Keratinocyte (primary cell): Measurements from ENCODE around the gene CCDC157. TPM values are rescaled to one million over a fixed set of nuclear protein-coding genes. Genes with fewer than 3 reads are reported as not detected.

Source experiments
- DNase-seq: peaks from one replicate; pipeline ENCODE4 v3.0.0-alpha.2; 2011; ENCODE audit warnings: low read depth, missing footprints, low spot score
- FAIRE-seq: peaks from 2 replicates; lab custom pipeline; 2011; peaks lifted over from hg19 to GRCh38; lab: Jason Lieb, UNC
- H2AFZ ChIP-seq: 2 replicates; pipeline ENCODE4 v1.6.0; 2012; ENCODE audit warnings: low read length, control low read depth, inconsistent platforms; ENCODE audit not compliant: control insufficient read depth
- H3K27ac ChIP-seq: 2 replicates; pipeline ENCODE4 v1.5.1; 2011; ENCODE audit warnings: low read length; ENCODE audit not compliant: control insufficient read depth, insufficient read depth
- H3K27me3 ChIP-seq: 3 replicates; pipeline ENCODE4 v1.6.0; 2011; ENCODE audit warnings: low read length; ENCODE audit not compliant: control insufficient read depth, insufficient read depth; ENCODE audit errors: extremely low read depth
- H3K36me3 ChIP-seq, 2 experiments: 2 replicates in 1 of 2; 3 replicates in 1 of 2; pipeline ENCODE4 v1.5.1; 2011; ENCODE audit warnings: low read length in 2 of 2, mild to moderate bottlenecking in 1 of 2; ENCODE audit not compliant: control insufficient read depth in 2 of 2, insufficient read depth in 2 of 2; ENCODE audit errors: extremely low read depth in 1 of 2
- H3K4me1 ChIP-seq: 3 replicates; pipeline ENCODE4 v1.5.1; 2011; ENCODE audit warnings: low read length; ENCODE audit not compliant: control insufficient read depth, insufficient read depth; ENCODE audit errors: extremely low read depth
- H3K4me2 ChIP-seq: 3 replicates; pipeline ENCODE4 v1.6.0; 2011; ENCODE audit warnings: low read depth, low read length; ENCODE audit not compliant: control insufficient read depth, insufficient read depth; ENCODE audit errors: extremely low read depth
- H3K4me3 ChIP-seq, 3 experiments: fragments of 200-600 bp in 1 of 3; sonication (generic) in 1 of 3; 2 replicates in 2 of 3; 3 replicates in 1 of 3; pipeline ENCODE4 v1.5.1; 2011 to 2016; ENCODE audit warnings: low read length in 3 of 3, mild to moderate bottlenecking in 3 of 3, control low read depth in 2 of 3, inconsistent platforms in 1 of 3, low read depth in 1 of 3, mixed read lengths in 1 of 3, mixed run types in 1 of 3, moderate library complexity in 1 of 3; ENCODE audit not compliant: control insufficient read depth in 2 of 3, insufficient read depth in 2 of 3; ENCODE audit errors: extremely low read depth in 1 of 3
- H3K79me2 ChIP-seq: 2 replicates; pipeline ENCODE4 v1.6.0; 2012; ENCODE audit warnings: low read length; ENCODE audit not compliant: control insufficient read depth, insufficient read depth
- H3K9ac ChIP-seq: 3 replicates; pipeline ENCODE4 v1.6.0; 2011; ENCODE audit warnings: low read length; ENCODE audit not compliant: control insufficient read depth, insufficient read depth; ENCODE audit errors: extremely low read depth
- H3K9me1 ChIP-seq: 3 replicates; pipeline ENCODE4 v1.6.0; 2011; ENCODE audit warnings: low read length; ENCODE audit not compliant: control insufficient read depth, insufficient read depth; ENCODE audit errors: extremely low read depth
- H3K9me3 ChIP-seq: 2 replicates; pipeline ENCODE4 v1.5.1; 2012; ENCODE audit warnings: low read depth, low read length; ENCODE audit not compliant: control insufficient read depth
- H4K20me1 ChIP-seq: 3 replicates; pipeline ENCODE4 v1.6.0; 2011; ENCODE audit warnings: low read length; ENCODE audit not compliant: control insufficient read depth, insufficient read depth; ENCODE audit errors: extremely low read depth
- CTCF ChIP-seq, 3 experiments: IDR thresholded peaks in 1 of 3; conservative IDR thresholded peaks in 1 of 3; optimal IDR thresholded peaks in 1 of 3; 2 replicates in 2 of 3; 3 replicates in 1 of 3; pipeline versions ENCODE3 to v1.5.1; 2011; ENCODE audit warnings: low read length in 3 of 3, mild to moderate bottlenecking in 3 of 3, moderate library complexity in 2 of 3, control low read depth in 1 of 3, inconsistent platforms in 1 of 3; ENCODE audit not compliant: insufficient read depth in 2 of 3; ENCODE audit errors: extremely low read depth in 1 of 3
- EZH2 ChIP-seq: IDR thresholded peaks from one replicate; pipeline ENCODE4 v1.6.1; 2012; ENCODE audit warnings: inconsistent platforms, mild to moderate bottlenecking, low read length, moderate library complexity
- dilution Hi-C: fragments of 300-500 bp; cut with MboI; formaldehyde crosslinking; loops from one replicate; pipeline ENCODE4 v1.7.0; 2020; ENCODE audit warnings: low sequenced_read_pairs; ENCODE audit not compliant: extremely low pct_ligation_motif_present
- polyA plus RNA-seq, 5 experiments: library from polyadenylated mRNA; depleted of rRNA in 3 of 5; stranded (reverse) in 3 of 5; stranded (forward) in 1 of 5; unstranded in 1 of 5; fragments of >200 nt; gene quantifications; 1 replicate in 1 of 5; 2 replicates in 3 of 5; 3 replicates in 1 of 5; pipeline versions ENCODE4 v1.2.1 to v1.2.3, GENCODE V29; 2011 to 2012; ENCODE audit warnings: missing spikeins in 2 of 5, low read depth in 1 of 5, low replicate concordance in 1 of 5

CCDC157 gene
- polyA plus RNA-seq, 1 donor (not counting 4 experiments of a cell fraction or from before 2014, with no cell fraction given), result 1.3 TPM

DNA sequence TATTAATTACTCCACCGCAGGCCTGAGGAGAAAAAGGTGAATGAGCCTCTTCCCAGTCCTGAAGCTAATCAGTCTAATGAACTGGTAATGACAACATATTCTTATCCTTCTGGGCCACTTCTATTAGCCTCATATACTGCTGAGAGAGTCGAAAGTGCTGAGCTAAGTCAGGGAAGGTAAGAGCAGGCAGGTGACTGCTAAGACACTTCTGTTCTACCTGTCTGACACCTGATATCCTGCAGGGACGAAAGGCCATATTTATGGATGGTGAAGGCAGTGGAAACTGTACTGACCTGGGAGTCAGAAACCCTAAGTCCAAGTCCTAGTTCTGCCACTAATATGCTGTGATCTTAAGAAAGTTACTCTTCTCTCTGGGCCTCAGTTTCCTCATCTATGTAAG, 33.6 kb upstream of the CCDC157 start:
- no peak overlapping the region for H3K9ac ChIP-seq
- H3K27me3 ChIP-seq, result no peaks in the 10 kb centered on the region
- dilution Hi-C loops, result no loop called here
- no peak for DNase-seq
- TF ChIP-seq EZH2, result no peak
- no peak for TF ChIP-seq CTCF (optimal IDR thresholded peaks at IDR 0.05 in 1 of 3, IDR thresholded peaks at IDR 0.05 in 1 of 3, conservative IDR thresholded peaks at IDR 0.05 in 1 of 3; ENCODE audit: extremely low read depth in 1 of 3, insufficient read depth in 2 of 3, low read length in 3 of 3)
- no peak overlapping the region for H3K27ac ChIP-seq
- no peak overlapping the region for H3K4me3 ChIP-seq
- no peak for FAIRE-seq
- H3K4me1 ChIP-seq, result peaks cover 41% of the 10 kb centered on the region
- H3K79me2 ChIP-seq, result peaks cover 63% of the 10 kb centered on the region
- H3K9me1 ChIP-seq, result peaks cover 10% of the 10 kb centered on the region
- H2AFZ ChIP-seq, result no peak overlapping the region
- H4K20me1 ChIP-seq, result peaks cover 8% of the 10 kb centered on the region
- no peak overlapping the region for H3K4me2 ChIP-seq
- no peaks in the 10 kb centered on the region for H3K9me3 ChIP-seq
- H3K36me3 ChIP-seq, result peaks cover 13 to 26% of the 10 kb centered on the region in 2 experiments

GRCh38 chr22:30324014-30324730, 32.6 kb upstream of the CCDC157 start:
- peak overlapping the region in 2 of 3 experiments; percentile 50 to 91 for H3K4me3 ChIP-seq
- H4K20me1 ChIP-seq, result peaks cover 4% of the 10 kb centered on the region

More at GRCh38 chr22:30324014-30324730, 32.6 kb upstream of the CCDC157 start:
- Histone ChIP-seq H3K9ac (peak overlapping the region; percentile 83), H3K9me1 (peaks cover 8% of the 10 kb centered on the region), H2AFZ (no peak overlapping the region), H3K4me2 (peak overlapping the region; percentile 97), H3K27ac (peak overlapping the region; percentile 74), H3K27me3 (no peaks in the 10 kb centered on the region), H3K36me3 (peaks cover 11 to 22% of the 10 kb centered on the region in 2 experiments), H3K79me2 (peaks cover 54% of the 10 kb centered on the region), H3K9me3 (no peaks in the 10 kb centered on the region), H3K4me1 (peaks cover 41% of the 10 kb centered on the region)
- peak; percentile 32 for FAIRE-seq
- dilution Hi-C loops, result no loop called here
- no peak for DNase-seq
- no peak for TF ChIP-seq CTCF (optimal IDR thresholded peaks at IDR 0.05 in 1 of 3, IDR thresholded peaks at IDR 0.05 in 1 of 3, conservative IDR thresholded peaks at IDR 0.05 in 1 of 3; ENCODE audit: extremely low read depth in 1 of 3, insufficient read depth in 2 of 3, low read length in 3 of 3)
- TF ChIP-seq EZH2, result no peak
